GM18858 (cell line): ENCODE measurements around the gene TLE3.

Experiments used
- ATAC-seq: cut with Tn5 transposase; IDR thresholded peaks from one replicate; pipeline ENCODE4 v1.9.1; 2021; ENCODE audit not compliant: unreplicated experiment

Gene TLE3

DNA sequence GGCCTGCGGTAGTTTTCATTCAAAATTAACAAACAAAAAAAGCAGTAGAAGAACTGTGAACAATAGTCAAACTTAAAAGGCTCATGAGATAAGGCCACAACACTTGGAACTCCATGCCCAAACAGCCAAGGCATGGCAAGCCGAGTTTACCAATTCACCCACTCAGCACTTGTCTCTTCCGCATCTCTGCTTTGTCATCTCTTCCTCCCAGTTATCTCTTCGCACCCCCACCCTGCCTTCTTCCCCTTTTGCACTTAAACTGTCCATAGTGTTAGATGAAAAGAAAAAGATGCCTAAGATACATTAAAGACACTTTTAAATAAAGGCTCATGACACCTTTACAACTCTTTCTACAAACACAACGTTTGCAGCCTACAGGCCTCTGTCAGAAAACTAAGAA lies 11.1 kb downstream of the TLE3 start:
- ATAC-seq = no peak

DNA sequence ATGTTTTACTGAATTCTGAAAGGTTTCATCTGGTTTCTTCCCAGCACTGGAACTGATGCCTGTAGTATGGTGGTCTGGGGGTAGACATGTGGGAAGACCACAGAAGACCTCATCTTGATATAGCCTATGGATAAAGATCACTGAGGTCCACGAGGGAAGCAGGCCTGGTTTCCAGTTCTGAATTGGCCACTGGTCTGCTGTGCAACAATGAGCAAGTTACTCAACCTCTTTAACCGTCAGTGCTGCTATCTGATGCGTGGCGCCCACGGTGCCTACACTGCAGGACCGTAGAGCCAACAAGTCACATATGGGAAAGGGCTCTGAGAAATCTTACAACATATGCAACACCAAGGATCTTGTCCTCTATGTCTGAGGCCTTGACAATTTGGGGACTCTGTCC lies 13.3 kb downstream of the TLE3 start:
- no peak for ATAC-seq

DNA sequence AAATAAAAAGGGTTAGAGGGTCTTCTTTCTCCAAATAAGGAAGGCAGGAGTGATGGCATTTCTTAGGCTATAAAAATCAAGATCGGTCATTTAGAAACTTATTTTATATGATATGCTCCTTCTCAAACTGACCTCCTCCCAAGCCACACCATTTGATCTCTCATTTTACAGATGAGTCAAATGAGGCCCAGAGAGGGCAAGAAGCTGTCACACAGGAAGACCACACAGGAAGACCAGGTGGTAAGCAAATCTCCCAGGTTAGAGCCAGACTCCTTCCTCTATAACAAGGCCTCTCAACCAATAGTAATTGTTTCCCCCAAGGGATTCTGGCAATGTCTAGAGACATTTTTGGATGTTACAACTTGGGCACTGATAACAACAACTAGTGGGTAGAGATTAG lies 13.8 kb downstream of the TLE3 start:
- ATAC-seq = no peak

DNA sequence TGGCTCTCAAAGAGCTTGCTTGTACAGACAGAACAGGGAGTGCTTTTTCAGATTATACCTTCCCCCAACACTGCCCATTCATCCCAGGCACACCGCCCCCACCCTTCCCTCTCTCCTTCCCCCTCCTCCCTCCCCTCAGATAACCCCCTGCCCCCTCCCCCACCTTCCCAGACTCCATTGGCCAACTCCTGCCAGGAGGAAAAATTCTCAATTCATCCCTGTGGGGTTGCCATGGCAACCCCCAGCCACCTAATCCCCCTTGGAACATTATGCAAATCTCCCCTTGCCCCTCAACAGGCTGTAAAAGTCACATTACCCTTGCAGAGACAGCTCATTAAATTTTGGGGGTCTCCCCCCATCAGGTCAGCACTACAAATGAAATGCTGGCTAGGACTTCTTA lies 14.3 kb downstream of the TLE3 start:
- ATAC-seq = no peak

DNA sequence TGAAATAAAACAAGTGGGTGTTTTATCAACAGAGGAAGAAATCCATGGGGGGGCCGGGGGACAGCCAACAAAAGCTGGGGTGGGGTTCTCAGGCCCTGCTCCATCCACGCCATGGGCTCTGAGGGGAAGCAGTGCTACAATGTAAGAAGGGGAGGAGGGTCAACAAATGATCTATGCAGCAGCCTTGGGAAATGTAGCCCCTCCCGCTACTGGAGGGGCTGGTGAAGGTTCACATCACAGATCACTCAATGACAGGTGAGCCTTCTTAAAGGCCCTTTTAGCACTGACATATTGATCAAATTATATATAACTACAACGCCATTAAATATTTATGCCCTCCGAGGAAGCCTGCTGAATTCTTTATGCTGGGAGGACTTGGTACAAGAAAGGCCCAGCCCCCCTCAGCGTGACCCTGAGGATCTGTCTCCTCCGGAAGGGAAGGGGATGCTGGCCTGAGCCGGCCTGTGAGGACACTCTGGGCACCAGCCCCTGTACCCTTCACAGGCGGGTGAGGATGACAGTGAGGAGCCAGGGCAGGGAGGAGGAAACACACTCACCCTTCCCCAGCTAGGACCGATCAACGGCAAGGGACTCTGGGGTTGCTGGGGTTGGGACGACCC lies 15.3 kb downstream of the TLE3 start:
- ATAC-seq = no peak

DNA sequence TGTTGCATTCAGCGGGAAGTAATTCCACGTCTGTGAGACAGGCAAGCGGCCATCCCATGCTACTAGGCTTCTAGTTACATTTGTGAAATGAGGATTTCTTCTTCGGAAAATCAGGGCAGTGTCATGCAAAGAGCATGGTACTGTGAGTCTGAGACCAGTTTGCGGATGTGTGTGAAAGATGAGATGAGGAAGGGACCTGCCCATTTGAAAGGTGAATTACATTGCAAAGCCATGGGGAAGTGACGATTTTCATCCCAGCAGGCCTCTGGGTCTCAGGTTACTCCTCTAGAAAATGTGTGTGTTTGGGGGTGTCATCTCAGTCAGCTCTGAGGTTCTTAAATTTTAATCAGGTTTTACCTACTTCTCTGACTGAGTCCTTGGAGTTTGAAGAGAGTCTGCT lies 16.1 kb downstream of the TLE3 start:
- ATAC-seq = no peak

DNA sequence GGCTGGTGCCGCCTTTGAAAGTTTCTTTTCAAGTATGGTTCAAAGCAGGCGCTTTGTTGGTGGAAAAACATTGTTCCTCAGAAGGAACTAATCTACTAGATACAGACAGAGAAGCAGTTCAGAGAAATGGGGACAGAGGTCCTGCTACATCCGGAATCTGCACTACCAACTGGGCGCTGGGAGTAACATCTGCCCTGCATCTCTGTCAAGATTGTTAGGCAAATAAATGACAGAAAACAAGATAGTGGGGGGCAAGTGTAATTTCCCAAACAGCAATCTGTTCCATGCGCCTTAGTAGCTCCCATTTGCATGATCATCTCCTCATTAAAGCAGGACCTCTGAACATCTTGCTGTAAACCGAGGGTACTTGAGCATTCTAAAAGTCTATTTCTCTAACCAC lies 17.4 kb downstream of the TLE3 start:
- no peak for ATAC-seq

DNA sequence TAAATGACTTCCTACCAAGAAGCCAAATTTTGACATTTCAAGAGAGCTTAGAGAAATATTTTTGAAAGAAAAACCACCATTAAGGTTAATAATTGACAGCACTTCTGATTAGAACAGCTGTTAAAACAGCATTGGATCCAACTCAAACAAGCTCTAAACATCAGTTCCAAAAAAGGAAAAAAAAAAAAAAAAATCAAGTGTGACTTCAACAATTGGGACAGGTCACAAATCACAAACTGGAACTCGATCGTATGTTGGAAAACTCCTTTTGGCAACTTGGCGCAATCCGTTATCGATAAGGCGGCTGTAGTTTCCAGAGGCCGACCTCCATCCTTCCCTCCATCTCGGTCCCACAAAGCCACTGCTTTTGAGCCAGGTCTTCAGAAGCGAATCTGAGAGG lies 17.8 kb downstream of the TLE3 start:
- no peak for ATAC-seq

DNA sequence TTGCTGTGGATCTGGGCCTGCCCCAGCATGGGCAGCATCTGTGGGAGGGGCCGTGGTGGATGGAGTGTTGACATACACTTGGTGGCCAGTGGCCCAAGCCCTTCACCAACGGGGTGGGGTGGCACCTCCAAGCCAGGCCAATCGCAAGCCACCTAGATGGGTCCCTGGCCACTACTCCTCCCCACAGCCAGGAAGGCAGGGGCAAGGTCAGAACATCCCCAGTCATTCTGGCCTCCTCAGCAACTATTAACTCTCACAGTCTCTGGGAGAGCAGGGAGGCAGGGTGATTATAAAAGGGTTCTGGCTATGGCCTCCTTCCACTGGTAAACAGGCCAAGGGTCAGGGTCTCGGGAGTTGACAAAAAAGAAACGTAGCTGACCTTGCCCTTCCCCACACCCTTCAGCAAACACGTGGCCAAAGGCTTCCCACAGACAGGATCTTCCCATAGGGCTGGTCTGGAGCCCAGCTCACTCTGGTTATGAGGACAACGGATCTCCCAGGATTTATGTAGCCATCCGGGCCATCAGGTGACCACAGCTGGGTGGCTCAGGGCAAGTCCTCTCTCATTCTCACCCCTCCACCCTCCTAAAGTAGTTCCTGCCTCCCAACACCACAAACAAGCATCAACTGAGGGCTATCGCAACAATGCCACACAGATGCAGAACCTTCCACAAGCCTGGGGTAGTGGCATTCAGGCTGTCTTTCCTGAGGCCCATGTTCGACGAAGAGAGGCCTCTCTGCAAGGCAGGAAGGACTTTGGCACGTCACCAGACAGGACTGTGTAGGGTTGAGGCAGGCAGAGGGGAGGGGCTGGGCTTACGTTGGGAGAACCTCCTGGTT lies 18.9 kb downstream of the TLE3 start:
- ATAC-seq = no peak

DNA sequence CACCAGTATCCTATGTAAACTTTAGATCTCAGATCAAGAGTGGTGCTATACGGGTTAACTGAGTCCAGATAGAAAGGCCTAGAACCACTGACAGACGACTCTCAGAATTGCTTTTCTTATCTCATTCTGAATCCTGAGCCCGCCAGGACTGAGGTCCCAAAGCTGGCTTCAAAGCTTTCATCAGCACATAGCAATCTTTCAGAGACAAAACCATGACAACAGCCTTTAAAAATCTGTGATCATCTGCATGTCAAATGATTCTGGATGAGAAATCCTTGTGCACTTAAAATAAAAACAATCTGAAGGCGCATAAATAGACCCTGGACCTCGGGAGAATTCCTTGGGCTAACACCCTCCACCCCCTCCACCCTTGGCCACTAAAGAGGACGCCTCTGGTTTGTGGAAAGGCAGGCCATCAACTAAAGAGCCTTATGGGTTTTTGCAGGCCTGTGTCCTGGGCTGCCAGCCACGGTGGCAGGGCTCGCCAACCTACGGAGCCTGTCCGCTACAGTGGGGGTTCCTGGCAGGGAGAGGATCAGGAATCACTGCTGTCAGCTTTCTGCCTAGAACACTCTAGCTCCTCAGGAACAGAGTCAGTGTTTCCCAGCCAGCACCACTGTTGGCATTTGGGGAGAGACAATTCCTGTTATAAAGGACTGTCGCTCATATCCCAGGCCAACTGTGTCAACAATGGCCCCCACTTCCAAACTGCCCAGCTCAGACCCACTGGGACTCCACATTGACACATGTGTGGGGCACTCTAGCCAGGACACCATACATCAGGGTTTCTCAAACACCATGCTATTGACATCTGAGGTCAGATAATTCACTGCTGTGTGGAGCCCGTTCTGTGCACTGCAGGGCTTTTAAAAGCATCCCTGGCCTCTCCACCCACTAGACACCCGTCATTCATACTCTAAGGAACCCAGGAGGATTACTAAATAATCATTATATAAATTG lies 20.2 kb downstream of the TLE3 start:
- no peak for ATAC-seq

DNA sequence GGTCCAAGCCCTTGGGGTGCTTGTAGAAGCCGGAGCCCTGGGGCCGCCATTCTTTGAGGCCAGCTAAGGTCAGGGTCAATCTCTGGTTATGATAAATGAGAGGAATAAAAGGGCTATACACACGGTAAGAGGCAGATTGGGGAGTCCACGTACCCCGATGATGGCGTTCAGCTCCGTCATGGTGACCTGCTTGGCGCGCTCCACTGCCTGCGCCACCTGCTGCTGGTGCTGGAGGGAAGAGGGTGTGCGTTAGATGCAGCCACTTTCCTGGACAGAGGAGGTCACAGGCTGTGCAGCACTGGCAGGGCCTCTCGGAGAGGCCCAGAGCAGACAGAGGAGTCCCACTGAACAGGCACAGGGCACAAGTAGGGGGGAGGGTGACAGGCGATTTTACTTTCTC lies 23.3 kb downstream of the TLE3 start:
- no peak for ATAC-seq

DNA sequence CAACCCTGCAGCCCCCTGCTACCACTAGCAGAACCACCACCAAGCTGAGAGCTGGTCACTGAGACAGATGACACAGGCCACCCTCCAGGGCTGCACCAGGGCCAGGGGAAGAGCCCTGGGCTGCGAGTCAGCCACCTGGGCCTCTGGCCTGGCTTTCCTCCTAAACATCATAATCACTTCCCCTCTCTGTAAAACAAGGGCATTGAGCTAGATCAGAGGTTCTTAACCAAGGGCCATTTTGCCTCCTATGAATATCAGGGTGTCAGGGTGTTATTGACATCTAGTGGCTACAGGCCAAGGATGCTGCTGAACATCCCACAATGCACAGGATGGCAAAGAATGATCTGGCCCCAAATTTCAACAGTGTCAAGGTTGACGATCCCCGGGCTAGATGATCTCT lies 25.2 kb downstream of the TLE3 start:
- no peak for ATAC-seq

DNA sequence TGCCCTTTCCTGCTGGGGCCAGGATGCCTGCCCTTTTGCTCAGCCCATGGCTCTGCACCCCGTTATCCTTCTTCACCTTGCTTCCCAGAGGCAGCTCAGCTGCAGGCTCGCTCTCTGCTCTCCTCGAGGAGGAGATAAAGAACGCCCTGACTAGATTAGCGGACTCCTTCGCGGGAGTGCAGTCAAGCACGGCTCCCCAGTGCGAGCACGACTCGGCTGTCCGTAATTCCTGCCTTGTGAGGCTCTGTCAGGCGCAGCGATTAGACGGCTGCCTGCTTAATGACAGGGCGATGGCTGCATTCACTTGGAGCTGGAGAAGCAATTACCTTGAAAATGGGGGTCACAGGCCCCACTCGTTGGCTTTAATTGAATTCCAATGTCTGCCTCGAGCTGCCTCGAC lies 25.9 kb downstream of the TLE3 start:
- ATAC-seq = no peak

DNA sequence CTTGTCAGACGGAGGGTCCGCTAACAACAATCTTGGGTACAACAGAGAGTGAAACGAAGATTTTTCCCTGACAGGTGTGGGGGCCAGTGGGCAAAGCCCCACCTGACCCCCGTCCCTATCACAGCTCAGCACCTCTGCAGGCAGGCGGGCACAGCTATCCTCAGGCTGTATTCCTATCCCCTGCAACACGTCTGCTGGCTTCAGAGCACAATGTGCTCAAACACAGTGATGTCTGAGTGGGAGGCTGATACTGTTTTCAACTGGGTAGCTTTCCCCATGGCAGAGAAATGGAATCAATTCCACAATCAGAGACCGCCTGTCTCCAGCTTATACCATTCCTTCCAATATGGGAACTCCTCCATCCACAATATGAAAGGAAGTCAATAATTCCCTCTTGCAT lies 28.0 kb downstream of the TLE3 start:
- no peak for ATAC-seq

DNA sequence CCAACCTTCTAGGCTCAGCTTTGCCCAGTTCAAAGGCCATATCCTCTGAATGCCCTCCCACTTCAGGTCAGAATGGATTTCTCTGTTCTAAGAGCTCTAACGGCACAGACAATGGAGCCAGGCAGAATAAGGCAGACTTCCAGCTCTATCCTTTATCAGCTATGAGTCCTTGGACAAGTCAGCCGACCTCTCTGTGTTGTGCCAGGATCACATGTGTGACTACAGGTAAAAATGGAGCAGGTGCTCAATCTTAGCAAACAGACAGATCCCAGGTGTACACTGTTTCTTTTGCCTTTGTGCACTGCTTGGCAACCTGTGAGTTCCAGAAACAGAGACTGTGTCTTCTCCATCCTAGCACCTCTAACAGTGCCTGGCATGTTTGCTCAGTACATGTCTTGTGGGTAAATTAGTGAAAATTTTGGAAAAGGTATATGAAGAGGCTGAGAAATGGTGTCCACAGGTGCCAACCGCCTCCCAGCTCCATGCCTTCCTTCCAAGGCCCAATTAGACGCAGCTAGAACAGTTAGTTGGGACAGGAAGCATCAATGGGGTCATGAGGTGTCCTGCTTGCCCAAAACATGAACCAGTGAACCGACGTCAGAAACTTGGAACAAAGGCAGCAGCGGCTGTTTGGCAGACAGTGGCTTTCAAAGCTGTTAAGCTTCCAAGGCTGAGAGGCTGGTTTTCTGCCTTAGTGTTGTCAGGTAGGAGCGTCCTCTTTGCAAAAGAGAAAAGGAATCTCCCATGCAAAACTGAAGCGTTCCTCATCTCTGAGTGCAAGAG lies 28.7 kb downstream of the TLE3 start:
- ATAC-seq = no peak

DNA sequence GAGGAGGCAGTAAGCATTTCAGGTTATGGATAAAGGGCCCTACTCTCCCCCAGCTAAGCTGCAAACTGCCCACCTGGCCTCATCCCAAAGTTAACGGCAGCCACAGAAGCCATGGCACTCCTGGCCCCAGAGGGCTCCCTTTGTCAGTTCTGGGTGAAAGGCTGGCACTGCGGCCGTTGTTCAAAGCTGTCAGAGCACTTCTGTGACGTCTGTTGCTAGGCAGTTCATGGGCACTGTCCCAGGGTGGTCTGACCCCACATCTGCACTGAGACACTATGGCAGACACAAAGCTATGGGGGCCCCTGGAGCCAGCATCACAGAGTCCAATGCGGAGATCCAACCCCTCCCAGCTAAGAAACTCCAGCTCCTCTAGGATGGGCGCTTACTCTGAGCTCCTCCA lies 30.0 kb downstream of the TLE3 start:
- ATAC-seq = no peak

DNA sequence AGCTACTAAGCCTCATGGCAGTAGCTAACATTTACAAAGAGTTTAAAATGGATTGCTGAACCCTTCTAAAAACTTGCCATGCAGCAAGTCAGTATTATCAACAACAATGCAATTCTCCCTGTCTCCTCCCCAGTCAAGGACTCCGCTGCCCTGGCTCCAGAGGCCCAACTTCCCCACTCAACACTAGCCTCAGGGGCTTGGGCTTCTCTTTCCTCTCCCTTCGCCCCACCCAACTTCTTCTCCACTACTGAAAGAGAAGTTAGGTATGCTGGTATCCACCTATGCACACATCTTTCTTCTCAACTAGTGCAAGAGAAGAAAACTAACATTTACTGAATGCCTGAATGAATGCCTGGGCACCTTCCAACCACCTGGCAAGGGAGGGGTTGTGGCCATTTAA lies 30.7 kb downstream of the TLE3 start:
- no peak for ATAC-seq

DNA sequence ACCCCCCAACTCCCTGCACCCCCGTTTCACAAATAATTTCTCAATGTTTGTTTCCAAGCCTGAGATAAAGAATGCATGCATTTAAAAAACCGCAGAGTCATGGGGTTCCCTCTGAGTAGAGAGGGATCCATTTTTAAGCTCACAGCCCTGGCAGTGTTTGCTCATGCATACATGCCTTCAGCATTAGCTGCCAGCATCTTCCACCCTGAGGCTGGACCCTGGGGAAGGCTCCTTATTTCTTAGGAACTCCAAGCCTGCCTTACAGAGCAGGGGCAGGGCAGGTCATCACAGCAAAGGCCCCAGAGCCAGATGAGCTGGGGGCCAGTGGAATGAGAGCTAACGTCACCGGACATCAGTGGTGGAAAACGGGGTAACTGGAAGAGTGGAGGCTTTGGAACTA lies 31.3 kb downstream of the TLE3 start:
- ATAC-seq = no peak

DNA sequence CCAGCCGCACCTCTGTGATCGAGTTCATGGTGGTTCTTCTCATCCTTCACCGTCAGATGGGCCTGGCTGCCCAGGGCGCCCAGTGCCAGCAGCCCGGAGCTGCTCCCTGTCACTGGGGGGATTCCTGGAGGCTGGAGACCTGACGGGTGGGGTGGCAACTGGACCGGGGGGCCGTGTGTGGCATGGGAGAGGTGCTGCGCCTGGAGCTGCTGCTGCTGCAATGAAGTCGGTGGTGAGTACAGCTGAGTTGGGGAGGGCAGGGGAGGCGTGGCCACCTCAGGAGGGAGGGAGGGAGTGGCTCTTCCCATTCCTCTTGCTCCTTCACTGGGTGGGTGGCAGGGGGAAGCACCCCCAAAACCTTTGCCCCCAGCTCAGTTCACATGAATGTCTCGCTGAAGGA lies 31.7 kb downstream of the TLE3 start:
- no peak for ATAC-seq

DNA sequence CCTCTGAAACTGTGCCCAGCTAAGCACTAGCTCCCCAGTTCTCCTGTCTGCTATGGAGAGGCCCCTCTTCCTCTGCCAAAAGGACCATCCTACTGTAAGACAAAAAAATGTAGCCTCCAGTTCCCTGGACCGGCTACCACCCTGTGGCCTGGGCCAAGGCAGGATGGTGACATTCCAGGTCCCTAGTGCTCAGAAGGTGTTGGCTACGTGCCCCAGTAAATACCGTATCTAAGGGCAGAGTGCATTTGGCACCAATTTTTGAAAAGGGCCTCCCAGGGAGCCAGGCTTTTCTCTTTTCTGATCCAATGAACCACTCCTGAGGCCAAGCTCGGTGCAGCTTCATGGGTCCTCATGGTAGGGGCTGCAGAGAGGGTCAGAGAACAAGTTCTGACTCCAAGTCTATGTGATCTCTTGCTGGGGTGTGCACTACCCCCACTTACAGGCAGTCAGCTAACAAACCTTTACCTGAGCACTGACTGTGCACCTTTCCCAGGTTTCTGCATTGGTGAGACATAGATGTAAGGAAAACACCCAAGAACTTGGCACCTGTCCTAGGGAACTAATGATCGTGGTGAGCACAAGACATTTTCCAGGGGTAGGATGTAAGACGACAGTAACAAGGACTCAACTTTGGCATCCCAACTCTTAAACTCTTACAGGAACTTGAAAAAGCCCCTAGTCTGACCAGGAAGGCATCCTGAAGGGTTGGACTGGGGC lies 32.6 kb downstream of the TLE3 start:
- no peak for ATAC-seq
